Fibroblast of lung (primary cell): ENCODE results near the gene SLC1A4. TPM values are rescaled to one million over a fixed set of nuclear protein-coding genes. Genes with fewer than 3 reads are reported as not detected.

ENCODE experiments used
- DNase-seq, 2 donors: peaks; one replicate each; pipeline versions ENCODE4 v3.0.0 to v3.0.0-alpha.2; 2010; ENCODE audit warnings: low read depth in 2 of 2
- H2AFZ ChIP-seq: 2 replicates; pipeline ENCODE4 v1.5.1; 2012; ENCODE audit warnings: low read length, control low read depth, inconsistent platforms
- H3K27ac ChIP-seq: 2 replicates; pipeline ENCODE4 v1.5.1; 2011; ENCODE audit warnings: low read length, control low read depth; ENCODE audit not compliant: insufficient read depth
- H3K27me3 ChIP-seq: 2 replicates; pipeline ENCODE4 v1.5.1; 2011; ENCODE audit warnings: mild to moderate bottlenecking, low read length; ENCODE audit not compliant: control insufficient read depth, insufficient read depth
- H3K36me3 ChIP-seq: 2 replicates; pipeline ENCODE4 v1.5.1; 2011; ENCODE audit warnings: low read length; ENCODE audit not compliant: control insufficient read depth, insufficient read depth
- H3K4me1 ChIP-seq: 2 replicates; pipeline ENCODE4 v1.5.1; 2011; ENCODE audit warnings: low read length; ENCODE audit not compliant: control insufficient read depth, insufficient read depth; ENCODE audit errors: extremely low read depth
- H3K4me2 ChIP-seq: 2 replicates; pipeline ENCODE4 v1.5.1; 2011; ENCODE audit warnings: low read length, control low read depth; ENCODE audit not compliant: insufficient read depth; ENCODE audit errors: extremely low read depth
- H3K4me3 ChIP-seq, 4 experiments: fragments of 200-600 bp in 1 of 4; sonication (generic) in 1 of 4; replicated peaks in 1 of 4; 2 replicates each; pipeline ENCODE4 v1.5.1; 2011 to 2016; ENCODE audit warnings: low read length in 4 of 4, low read depth in 3 of 4, mild to moderate bottlenecking in 3 of 4, control low read depth in 2 of 4, inconsistent platforms in 1 of 4, mixed read lengths in 1 of 4; ENCODE audit not compliant: insufficient read depth in 1 of 4; ENCODE audit errors: control extremely low read depth in 1 of 4
- H3K79me2 ChIP-seq: 2 replicates; pipeline ENCODE4 v1.5.1; 2012; ENCODE audit warnings: mild to moderate bottlenecking, low read length, inconsistent platforms; ENCODE audit not compliant: control insufficient read depth, insufficient read depth
- H3K9ac ChIP-seq: 2 replicates; pipeline ENCODE4 v1.5.1; 2011; ENCODE audit warnings: mild to moderate bottlenecking, low read length, control low read depth; ENCODE audit not compliant: insufficient read depth
- H3K9me3 ChIP-seq: 2 replicates; pipeline ENCODE4 v1.5.1; 2012; ENCODE audit warnings: low read depth, low read length; ENCODE audit not compliant: control insufficient read depth, insufficient read depth
- H4K20me1 ChIP-seq: 2 replicates; pipeline ENCODE4 v1.5.1; 2011; ENCODE audit warnings: low read length; ENCODE audit not compliant: control insufficient read depth, insufficient read depth; ENCODE audit errors: extremely low read depth
- EZH2 ChIP-seq: IDR thresholded peaks from 2 replicates; pipeline ENCODE4 v1.5.1; 2012; ENCODE audit warnings: low read length, control low read depth, mild to moderate bottlenecking; ENCODE audit errors: missing control alignments
- polyA plus RNA-seq, 2 donors: library from polyadenylated mRNA; depleted of rRNA in 1 of 2; stranded (reverse) in 1 of 2; unstranded in 1 of 2; fragments of >200 nt; gene quantifications; 2 replicates each; pipeline ENCODE4 v1.2.1, GENCODE V29; 2011 to 2012; ENCODE audit warnings: missing spikeins in 1 of 2
- total RNA-seq: library from RNA; depleted of rRNA; stranded (reverse); fragments of >200 nt; gene quantifications from 2 replicates; pipeline ENCODE4 v1.2.1, GENCODE V29; 2014
- TF ChIP-seq, protein P1 (sequence below), 2 donors: IDR thresholded peaks in 1 of 2; conservative IDR thresholded peaks in 1 of 2; 1 replicate in 1 of 2; 2 replicates in 1 of 2; pipeline ENCODE4 v1.5.1; 2011 to 2012; ENCODE audit warnings: low read length in 2 of 2, control low read depth in 1 of 2, inconsistent platforms in 1 of 2, low read depth in 1 of 2, mild to moderate bottlenecking in 1 of 2

Gene SLC1A4
- total and polyA plus RNA-seq, 2 donors (not counting 1 experiment from before 2014, with no cell fraction given): 4.9 to 20.8 TPM

DNA sequence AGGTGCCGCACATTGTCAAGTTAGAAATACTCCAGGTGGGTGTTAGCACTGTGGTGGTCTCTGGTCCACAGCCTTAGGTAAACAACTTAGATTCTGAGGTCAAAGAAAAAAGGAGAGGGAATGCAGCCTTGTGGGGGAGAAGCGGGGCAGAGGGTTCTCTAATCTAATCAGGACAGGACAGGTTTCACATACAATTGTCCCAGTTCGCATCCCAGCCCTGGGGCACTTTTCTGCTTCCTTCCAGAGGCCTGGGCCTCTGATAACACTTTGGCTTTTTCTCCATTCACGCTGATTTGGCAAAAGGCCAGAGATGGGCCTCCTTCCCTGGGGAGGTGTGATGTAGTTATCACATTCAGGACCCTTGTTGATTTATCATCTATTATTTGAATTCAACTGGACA is 32.5 kb downstream of the SLC1A4 start:
- no peak overlapping the region for H3K27ac ChIP-seq
- H3K4me2 ChIP-seq: no peak overlapping the region
- DNase-seq: no peak
- no peaks in the 10 kb centered on the region for H4K20me1 ChIP-seq
- no peak overlapping the region for H3K4me3 ChIP-seq
- no peaks in the 10 kb centered on the region for H3K27me3 ChIP-seq
- H3K9ac ChIP-seq: no peak overlapping the region
- H3K9me3 ChIP-seq: no peaks in the 10 kb centered on the region
- H2AFZ ChIP-seq: no peak overlapping the region
- H3K36me3 ChIP-seq: peaks cover 1% of the 10 kb centered on the region
- TF ChIP-seq, protein P1, sequence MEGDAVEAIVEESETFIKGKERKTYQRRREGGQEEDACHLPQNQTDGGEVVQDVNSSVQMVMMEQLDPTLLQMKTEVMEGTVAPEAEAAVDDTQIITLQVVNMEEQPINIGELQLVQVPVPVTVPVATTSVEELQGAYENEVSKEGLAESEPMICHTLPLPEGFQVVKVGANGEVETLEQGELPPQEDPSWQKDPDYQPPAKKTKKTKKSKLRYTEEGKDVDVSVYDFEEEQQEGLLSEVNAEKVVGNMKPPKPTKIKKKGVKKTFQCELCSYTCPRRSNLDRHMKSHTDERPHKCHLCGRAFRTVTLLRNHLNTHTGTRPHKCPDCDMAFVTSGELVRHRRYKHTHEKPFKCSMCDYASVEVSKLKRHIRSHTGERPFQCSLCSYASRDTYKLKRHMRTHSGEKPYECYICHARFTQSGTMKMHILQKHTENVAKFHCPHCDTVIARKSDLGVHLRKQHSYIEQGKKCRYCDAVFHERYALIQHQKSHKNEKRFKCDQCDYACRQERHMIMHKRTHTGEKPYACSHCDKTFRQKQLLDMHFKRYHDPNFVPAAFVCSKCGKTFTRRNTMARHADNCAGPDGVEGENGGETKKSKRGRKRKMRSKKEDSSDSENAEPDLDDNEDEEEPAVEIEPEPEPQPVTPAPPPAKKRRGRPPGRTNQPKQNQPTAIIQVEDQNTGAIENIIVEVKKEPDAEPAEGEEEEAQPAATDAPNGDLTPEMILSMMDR (conservative IDR thresholded peaks at IDR 0.05 in 1 of 2, IDR thresholded peaks at IDR 0.05 in 1 of 2; ENCODE audit: low read depth in 1 of 2, low read length in 2 of 2): no peak
- TF ChIP-seq EZH2: no peak
- H3K4me1 ChIP-seq: no peaks in the 10 kb centered on the region
- no peaks in the 10 kb centered on the region for H3K79me2 ChIP-seq

DNA sequence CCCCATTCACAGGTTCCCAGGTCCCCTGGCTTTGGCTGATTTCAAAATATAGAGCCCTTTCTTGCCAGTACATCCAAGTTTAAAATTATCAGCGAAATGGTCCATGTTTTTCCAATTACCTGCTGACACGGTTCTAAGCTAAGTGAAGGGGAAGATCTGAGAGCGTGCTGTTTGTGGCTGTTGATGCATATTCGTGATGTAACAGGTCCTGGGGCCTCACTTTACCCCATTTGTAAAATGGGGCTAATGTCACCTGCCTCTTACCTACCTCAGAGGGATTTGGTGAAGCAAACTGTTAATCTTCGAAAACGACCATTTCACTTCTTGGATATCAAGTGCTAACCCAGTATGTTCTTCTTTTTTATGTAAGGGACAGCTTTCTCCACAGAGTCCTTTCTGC is 33.0 kb downstream of the SLC1A4 start:
- DNase-seq: no peak
- Histone ChIP-seq H4K20me1 (no peaks in the 10 kb centered on the region), H3K9ac (no peak overlapping the region), H3K9me3 (no peaks in the 10 kb centered on the region), H3K27me3 (no peaks in the 10 kb centered on the region), H3K4me2 (no peak overlapping the region), H3K79me2 (no peaks in the 10 kb centered on the region), H3K27ac (no peak overlapping the region), H3K4me1 (no peaks in the 10 kb centered on the region), H3K4me3 (no peak overlapping the region), H2AFZ (no peak overlapping the region), H3K36me3 (peaks cover 1% of the 10 kb centered on the region)
- TF ChIP-seq EZH2: no peak

DNA sequence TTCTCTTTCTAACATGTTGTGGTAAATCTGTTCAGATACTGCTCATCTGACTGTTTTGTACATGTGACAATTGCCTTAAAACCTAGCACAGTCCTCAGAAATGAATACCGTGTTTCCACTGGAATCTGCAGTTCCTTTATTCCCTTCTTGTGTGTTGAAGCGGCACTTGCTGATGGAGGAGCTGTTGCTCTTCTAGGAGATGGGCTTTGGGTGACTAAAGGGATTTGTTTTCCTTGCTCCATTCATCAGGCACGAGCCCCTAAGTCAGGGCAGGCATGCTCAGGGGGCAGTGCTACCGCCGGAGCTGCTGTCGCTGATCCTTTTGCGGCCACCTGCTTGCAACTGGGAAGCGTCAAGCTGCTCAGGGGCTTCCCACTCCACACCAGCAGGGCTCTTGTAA is 34.5 kb downstream of the SLC1A4 start:
- Histone ChIP-seq H3K27me3 (no peaks in the 10 kb centered on the region), H3K9ac (no peak overlapping the region)
- no peak for DNase-seq

More for the DNA sequence above, 34.5 kb downstream of the SLC1A4 start:
- no peaks in the 10 kb centered on the region for H3K4me1 ChIP-seq
- no peak overlapping the region for H3K4me3 ChIP-seq
- H4K20me1 ChIP-seq: no peaks in the 10 kb centered on the region
- H3K79me2 ChIP-seq: no peaks in the 10 kb centered on the region
- no peak overlapping the region for H2AFZ ChIP-seq
- H3K36me3 ChIP-seq: peaks cover under 1% of the 10 kb centered on the region
- no peak for TF ChIP-seq EZH2
- TF ChIP-seq, protein P1 (conservative IDR thresholded peaks at IDR 0.05 in 1 of 2, IDR thresholded peaks at IDR 0.05 in 1 of 2; ENCODE audit: low read depth in 1 of 2, low read length in 2 of 2): no peak
- H3K9me3 ChIP-seq: no peaks in the 10 kb centered on the region
- no peak overlapping the region for H3K4me2 ChIP-seq
- no peak overlapping the region for H3K27ac ChIP-seq
